Measurements from ENCODE around the gene CHMP4A.

DNA sequence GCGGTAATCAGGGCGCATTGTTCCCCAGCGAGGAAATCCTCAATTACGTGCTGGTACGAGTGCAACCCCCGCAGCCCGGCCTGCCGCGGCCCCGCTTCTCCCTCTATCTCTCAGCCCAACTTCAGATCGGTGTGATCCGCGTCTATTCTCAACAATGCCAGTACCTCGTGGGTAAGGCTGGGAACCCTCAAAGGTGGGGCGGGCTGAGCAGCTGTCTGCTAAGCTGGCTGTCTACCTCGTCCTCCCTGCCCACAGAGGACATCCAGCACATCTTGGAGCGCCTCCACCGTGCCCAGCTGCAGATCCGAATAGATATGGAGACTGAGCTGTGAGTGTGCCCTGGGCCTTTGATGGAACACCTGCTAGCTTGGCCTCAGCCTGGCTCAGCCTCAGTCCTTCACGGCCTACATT lies 40.4 kb downstream of the CHMP4A start:
- TF ChIP-seq, protein P1, sequence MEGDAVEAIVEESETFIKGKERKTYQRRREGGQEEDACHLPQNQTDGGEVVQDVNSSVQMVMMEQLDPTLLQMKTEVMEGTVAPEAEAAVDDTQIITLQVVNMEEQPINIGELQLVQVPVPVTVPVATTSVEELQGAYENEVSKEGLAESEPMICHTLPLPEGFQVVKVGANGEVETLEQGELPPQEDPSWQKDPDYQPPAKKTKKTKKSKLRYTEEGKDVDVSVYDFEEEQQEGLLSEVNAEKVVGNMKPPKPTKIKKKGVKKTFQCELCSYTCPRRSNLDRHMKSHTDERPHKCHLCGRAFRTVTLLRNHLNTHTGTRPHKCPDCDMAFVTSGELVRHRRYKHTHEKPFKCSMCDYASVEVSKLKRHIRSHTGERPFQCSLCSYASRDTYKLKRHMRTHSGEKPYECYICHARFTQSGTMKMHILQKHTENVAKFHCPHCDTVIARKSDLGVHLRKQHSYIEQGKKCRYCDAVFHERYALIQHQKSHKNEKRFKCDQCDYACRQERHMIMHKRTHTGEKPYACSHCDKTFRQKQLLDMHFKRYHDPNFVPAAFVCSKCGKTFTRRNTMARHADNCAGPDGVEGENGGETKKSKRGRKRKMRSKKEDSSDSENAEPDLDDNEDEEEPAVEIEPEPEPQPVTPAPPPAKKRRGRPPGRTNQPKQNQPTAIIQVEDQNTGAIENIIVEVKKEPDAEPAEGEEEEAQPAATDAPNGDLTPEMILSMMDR (IDR thresholded peaks at IDR 0.05; ENCODE audit: insufficient read depth, low read length, poor library complexity, severe bottlenecking) = no peak
- TF ChIP-seq EZH2phosphoT487 (conservative IDR thresholded peaks at IDR 0.05; ENCODE audit: low read length) = no peak
